Mesodermal cell (in vitro differentiated cells): ENCODE data around the gene PCGF1.
"Not testable (repeated sequence)": the region's sequence is repeated elsewhere in the genome, so short reads cannot be mapped to it uniquely, and the experiment has no call there.

Experiments used
- H3K27ac ChIP-seq: 2 replicates; pipeline ENCODE4 v1.7.0; 2013; ENCODE audit warnings: mild to moderate bottlenecking, low read depth, low read length, moderate library complexity; ENCODE audit not compliant: severe bottlenecking
- H3K36me3 ChIP-seq: 2 replicates; pipeline ENCODE4 v1.7.1; 2013; ENCODE audit warnings: mild to moderate bottlenecking, low read length, moderate library complexity; ENCODE audit not compliant: control insufficient read depth, insufficient read depth
- H3K4me1 ChIP-seq: one replicate; pipeline ENCODE4 v1.7.1; 2013; ENCODE audit warnings: mild to moderate bottlenecking, low read length; ENCODE audit not compliant: insufficient read depth, control insufficient read depth, poor library complexity, severe bottlenecking
- H3K4me3 ChIP-seq: 2 replicates; pipeline ENCODE4 v1.7.0; 2013; ENCODE audit warnings: low read length, control low read depth, mild to moderate bottlenecking; ENCODE audit not compliant: insufficient read depth, poor library complexity, severe bottlenecking; ENCODE audit errors: extremely low read depth
- H3K9me3 ChIP-seq: 2 replicates; pipeline ENCODE4 v1.7.1; 2013; ENCODE audit warnings: mild to moderate bottlenecking, low read length, moderate library complexity; ENCODE audit not compliant: control insufficient read depth
- WGBS, 2 experiments: methylation state at CpG; one replicate each; pipeline ENCODE4 v1.1.5; 2013; ENCODE audit warnings: missing lambda C conversion rate in 2 of 2; ENCODE audit not compliant: insufficient coverage in 2 of 2; 5-methylcytosine and 5-hydroxymethylcytosine counted together

The PCGF1 gene

DNA sequence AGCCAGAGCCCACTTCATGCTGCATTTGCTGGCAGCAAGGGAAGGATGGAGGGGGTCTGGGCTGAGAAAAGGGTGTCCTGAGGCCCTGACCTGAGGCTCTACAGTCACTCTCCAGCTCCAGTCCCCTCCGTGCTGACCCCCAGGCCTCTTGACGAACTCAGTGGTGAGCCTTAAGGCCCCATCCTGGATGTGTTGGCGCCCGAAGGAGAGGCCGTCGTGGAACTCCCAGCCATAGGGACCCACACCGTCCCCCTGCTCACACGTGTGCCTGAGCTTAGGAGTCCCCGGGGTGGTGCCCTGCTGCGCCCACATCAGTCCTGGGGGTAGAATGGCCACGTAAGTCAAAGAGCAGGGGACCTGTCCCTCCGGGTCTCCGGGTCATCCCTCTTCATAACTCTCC lies 43.1 kb downstream of the PCGF1 start:
- Histone ChIP-seq H3K4me3 (peak overlapping the region; percentile 89), H3K4me1 (peaks cover 4% of the 10 kb centered on the region), H3K36me3 (peaks cover 33% of the 10 kb centered on the region), H3K27ac (no peak overlapping the region), H3K9me3 (no peaks in the 10 kb centered on the region)
- 15 to 16% methylated on average over 7 to 13 of the region's 13 CpGs for WGBS, 2 experiments

DNA sequence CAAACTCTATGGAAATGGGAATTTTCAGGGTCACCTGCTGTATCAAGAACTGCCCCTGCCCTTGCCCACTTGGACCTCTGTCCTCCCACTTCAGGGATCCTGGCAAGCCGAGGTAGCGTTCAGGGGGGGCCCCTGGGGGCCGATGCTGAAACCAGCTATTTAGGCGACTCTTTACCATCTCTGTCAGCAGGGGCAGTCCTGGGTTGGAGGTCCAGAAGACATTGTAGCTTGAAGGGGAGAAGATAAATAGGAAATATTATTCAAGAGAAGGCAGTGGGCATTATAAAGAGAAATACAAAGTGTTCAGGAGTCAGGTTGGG lies 44.7 kb downstream of the PCGF1 start:
- peaks cover 7% of the 10 kb centered on the region for H3K4me1 ChIP-seq
- H3K4me3 ChIP-seq: no peak overlapping the region
- no peak overlapping the region for H3K27ac ChIP-seq
- peaks cover 33% of the 10 kb centered on the region for H3K36me3 ChIP-seq
- H3K9me3 ChIP-seq: no peaks in the 10 kb centered on the region
- WGBS, 2 experiments: 85 to 100% methylated on average over 4 of the region's 4 CpGs

DNA sequence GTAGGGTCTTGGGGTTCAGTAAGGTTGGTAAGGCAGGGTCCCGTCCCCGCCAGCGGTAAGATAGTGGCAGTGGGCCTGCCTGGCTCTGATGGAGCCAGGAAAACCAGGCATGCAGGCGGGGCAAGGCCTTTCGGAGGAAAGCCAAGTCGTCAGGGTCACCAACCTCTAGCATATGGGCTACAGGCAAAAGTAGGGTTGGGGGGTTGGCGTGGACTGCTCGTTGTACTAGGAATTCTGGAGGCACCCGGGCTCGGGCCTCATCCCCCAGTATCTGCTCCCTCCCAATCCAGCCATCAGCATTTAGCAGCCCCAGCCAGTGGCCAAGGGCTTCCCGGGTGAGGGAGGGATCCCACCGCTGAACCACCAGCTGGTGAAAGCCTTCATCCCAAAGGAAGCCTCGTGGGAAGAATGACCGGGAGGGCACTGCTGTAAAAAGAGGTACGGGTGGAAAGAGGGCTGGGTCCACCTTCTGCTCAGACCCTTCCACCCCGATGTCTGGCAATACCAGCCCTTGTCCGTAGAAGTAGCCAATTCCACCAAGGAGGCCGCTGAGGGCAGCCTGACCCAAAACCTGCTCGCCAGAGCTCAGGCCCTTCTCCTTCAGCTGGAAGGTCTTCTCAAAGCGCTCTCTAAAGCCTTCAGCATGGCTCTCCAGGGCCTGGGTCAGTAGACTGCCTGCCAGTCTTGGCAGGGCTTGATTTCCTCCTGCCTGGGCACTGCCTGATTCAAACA lies 45.3 kb downstream of the PCGF1 start:
- WGBS, 2 experiments: 92 to 97% methylated on average over 18 to 20 of the region's 20 CpGs
- H3K9me3 ChIP-seq: no peaks in the 10 kb centered on the region
- H3K27ac ChIP-seq: no peak overlapping the region
- peaks cover 7% of the 10 kb centered on the region for H3K4me1 ChIP-seq
- peaks cover 33% of the 10 kb centered on the region for H3K36me3 ChIP-seq
- no peak overlapping the region for H3K4me3 ChIP-seq

DNA sequence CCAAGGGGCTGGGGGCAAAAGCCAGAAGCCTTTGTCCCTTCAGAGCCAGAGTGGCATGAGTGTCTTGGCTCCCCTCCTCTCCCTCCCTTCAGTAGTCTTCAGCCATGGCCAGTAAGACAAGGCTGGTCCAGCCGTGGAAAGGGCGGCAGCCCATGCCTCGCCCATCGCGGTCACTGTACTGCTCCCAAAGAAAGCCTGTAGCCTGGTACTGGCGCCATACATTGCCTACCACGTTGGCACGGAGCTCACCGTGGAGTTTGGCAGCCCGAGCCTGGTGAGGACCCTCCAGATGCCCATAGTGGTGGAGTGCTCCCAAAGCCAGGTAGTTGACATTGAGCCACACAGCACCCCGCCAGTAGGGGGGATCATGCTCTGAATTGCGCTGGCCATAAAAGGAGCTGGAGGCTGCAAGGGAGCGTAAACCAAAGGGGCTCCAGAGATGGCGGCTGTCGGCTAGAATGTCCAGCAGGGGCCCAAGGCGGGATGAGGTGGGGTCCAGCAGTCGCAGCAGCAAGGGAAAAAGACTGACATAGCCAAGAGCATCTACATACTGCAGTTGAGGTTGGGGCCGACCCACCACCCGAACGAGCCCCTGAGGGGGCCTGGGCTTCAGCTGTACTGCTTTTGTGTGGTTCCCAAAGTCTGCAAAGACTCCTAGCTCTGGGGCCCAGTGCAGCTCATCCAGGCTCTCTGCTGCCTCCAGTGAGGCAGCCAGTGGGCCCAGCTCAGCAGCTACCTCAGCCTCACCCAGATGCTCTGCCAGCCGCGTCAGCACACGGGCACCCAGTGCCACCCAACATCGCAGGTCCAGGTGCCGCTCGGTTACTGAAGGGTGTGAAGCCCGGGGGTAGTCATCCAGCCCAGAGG lies 46.1 kb downstream of the PCGF1 start:
- peaks cover 15% of the 10 kb centered on the region for H3K4me1 ChIP-seq
- H3K9me3 ChIP-seq: no peaks in the 10 kb centered on the region
- 93 to 97% methylated on average over 24 of the region's 27 CpGs for WGBS, 2 experiments
- H3K4me3 ChIP-seq: no peak overlapping the region
- peaks cover 33% of the 10 kb centered on the region for H3K36me3 ChIP-seq
- no peak overlapping the region for H3K27ac ChIP-seq

DNA sequence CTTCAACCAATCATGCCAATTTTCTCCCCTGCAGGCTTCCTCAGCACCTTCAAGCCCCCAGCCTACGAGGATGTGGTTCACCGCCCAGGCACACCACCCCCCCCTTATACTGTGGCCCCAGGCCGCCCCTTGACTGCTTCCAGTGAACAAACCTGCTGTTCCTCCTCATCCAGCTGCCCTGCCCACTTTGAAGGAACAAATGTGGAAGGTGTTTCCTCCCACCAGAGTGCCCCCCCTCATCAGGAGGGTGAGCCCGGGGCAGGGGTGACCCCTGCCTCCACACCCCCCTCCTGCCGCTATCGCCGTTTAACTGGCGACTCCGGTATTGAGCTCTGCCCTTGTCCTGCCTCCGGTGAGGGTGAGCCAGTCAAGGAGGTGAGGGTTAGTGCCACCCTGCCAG lies 47.3 kb downstream of the PCGF1 start:
- H3K36me3 ChIP-seq: peaks cover 33% of the 10 kb centered on the region
- H3K27ac ChIP-seq, H3K4me3 ChIP-seq, H3K9me3 ChIP-seq: not testable (repeated sequence)
- peaks cover 19% of the 10 kb centered on the region for H3K4me1 ChIP-seq
- 96 to 100% methylated on average over 2 to 3 of the region's 10 CpGs for WGBS, 2 experiments

DNA sequence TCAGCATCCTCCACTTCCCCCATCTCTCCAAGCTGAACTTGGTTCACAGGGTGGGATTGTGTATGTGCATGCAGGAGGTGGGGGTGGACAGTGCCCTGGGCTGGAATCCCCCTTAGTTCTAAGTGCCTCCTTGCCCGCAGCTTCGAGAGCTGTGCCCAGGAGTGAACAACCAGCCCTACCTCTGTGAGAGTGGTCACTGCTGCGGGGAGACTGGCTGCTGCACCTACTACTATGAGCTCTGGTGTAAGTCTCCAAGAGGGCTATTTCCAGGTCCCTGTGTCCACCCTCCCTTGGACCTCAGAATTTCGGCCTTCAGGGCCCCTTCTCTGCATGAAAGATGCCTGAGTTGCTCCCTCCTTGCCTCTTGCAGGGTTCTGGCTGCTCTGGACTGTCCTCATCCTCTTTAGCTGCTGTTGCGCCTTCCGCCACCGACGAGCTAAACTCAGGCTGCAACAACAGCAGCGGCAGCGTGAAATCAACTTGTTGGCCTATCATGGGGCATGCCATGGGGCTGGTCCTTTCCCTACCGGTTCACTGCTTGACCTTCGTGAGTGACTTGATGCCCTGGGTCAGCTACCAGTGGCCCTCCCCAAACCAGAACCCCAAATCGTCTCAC lies 47.9 kb downstream of the PCGF1 start:
- peaks cover 19% of the 10 kb centered on the region for H3K4me1 ChIP-seq
- peaks cover 33% of the 10 kb centered on the region for H3K36me3 ChIP-seq
- H3K4me3 ChIP-seq: peak overlapping the region; percentile 97
- 82 to 84% methylated on average over 10 to 13 of the region's 13 CpGs for WGBS, 2 experiments
- H3K9me3 ChIP-seq, H3K27ac ChIP-seq: not testable (repeated sequence)

DNA sequence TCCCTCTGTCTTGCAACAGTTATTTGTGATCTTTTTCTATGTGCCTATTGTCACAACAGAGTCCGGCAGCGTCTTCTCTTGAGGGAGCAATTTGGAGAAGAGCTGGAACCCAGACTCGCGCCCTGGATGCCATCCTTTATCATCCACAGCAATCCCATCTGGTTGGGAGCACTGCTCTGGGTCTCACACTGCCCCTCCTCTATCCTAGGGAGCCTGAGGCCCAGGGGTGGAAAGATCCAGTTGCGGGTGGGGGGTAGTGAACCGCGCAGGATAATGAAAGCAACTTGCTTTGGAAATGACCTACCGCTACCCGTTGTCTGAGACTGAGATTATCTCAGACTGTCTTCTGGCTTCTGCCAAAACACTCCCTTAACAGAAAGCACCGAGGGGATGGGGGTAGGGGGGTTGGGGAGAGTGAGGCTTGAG lies 48.5 kb downstream of the PCGF1 start:
- peaks cover 33% of the 10 kb centered on the region for H3K36me3 ChIP-seq
- 19% methylated on average over 7 of the region's 10 CpGs; no CpG with 5 or more reads in 1 of the 2 experiments for WGBS, 2 experiments
- peak overlapping the region; percentile 53 for H3K27ac ChIP-seq
- H3K9me3 ChIP-seq: no peaks in the 10 kb centered on the region
- H3K4me1 ChIP-seq: peaks cover 17% of the 10 kb centered on the region
- peak overlapping the region; percentile 97 for H3K4me3 ChIP-seq

DNA sequence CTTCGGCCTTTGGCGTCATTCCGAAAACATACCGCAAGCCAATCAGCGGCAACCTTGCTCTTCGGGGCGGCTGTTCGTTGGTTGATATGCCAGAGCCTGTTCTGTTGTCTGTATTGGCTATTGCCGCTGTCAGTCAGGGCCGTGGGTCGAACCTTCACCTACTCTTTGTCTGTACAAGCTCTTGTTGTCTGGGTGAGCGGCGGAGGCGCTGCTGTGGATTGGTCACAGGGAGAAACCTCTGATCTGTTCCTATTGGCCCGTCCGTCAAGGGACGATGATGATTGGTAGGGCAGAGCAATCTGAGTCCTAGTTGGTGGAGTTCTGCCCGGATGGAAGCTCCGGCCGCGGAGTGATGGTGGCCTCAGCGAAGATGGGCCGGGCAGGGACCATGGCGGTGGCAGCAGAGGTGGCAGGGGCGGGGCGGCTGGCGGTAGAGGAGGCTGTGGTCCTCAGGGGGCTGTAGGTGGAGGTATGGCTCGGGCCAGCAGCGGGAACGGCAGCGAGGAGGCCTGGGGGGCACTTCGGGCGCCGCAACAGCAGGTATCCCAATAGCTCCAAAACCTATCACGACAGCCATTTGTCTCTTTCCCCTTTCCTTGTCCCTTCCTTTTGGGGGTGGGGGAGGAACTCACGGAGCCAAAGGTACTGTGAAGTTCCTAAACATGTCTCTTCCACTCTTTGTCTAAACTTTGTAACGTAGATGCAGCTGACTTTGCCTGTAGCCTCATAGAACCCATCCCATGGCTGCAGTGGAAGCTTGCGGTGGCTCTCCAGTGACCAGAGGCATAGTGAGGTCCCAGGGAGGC lies 49.2 kb downstream of the PCGF1 start, which contains the start of gene WBP1:
Gene WBP1 (plus strand): TSS at position 307 of the 806 bp plus-strand sequence. CDS start 165 bp downstream, at position 472.
- WGBS, 2 experiments: 0 to 1% methylated on average over 12 to 18 of the region's 38 CpGs
- Histone ChIP-seq H3K9me3 (no peaks in the 10 kb centered on the region), H3K4me1 (peaks cover 17% of the 10 kb centered on the region), H3K27ac (peak within 1 kb of the TSS; percentile 94), H3K36me3 (peaks cover 32% of the 10 kb centered on the region), H3K4me3 (peak within 1 kb of the TSS; percentile 97)

DNA sequence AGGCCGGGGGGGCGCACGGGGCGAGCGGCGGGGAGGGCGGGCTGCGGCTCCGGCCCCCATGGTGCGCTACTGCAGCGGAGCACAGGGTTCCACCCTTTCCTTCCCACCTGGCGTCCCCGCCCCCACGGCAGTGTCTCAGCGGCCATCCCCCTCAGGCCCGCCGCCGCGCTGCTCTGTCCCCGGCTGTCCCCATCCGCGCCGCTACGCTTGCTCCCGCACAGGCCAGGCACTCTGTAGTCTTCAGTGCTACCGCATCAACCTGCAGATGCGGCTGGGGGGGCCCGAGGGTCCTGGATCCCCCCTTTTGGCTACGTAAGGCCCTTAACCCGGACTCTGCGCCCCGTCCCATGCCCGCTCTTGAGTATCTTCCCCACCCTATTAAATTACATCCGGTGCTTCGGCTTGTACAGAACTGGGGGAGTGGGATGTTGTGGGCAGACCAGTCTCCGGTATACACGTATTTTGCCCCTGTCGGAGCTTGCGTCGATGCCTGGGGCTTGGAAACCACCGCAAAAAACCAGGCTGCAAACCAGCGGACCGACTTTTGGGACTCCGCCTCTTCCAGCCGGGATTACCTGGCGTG lies 49.9 kb downstream of the PCGF1 start:
- Histone ChIP-seq H3K9me3 (no peaks in the 10 kb centered on the region), H3K36me3 (peaks cover 25% of the 10 kb centered on the region), H3K27ac (peak overlapping the region; percentile 94), H3K4me3 (peak overlapping the region; percentile 97), H3K4me1 (peaks cover 17% of the 10 kb centered on the region)
- 0% methylated on average over 27 to 39 of the region's 46 CpGs for WGBS, 2 experiments

DNA sequence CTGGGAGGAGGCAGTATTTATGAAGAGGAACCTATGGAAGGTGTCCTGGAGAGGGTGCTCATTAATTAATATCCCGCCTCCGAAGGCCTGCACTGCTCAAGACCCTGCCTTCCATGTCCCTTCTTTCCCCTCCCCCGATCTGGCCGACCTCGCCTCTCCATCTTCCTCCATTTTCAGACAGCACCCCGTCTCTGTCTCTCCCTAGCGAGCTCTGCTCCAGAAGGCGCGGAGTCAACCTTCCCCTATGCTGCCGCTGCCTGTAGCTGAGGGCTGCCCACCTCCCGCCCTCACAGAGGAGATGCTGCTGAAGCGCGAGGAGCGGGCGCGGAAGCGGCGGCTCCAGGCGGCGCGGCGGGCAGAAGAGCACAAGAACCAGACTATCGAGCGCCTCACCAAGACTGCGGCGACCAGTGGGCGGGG lies 50.4 kb downstream of the PCGF1 start:
- WGBS, 2 experiments: 0 to 3% methylated on average over 22 to 27 of the region's 27 CpGs
- Histone ChIP-seq H3K9me3 (no peaks in the 10 kb centered on the region), H3K27ac (peak overlapping the region; percentile 94), H3K4me1 (peaks cover 17% of the 10 kb centered on the region), H3K36me3 (peaks cover 20% of the 10 kb centered on the region), H3K4me3 (peak overlapping the region; percentile 97)
